ENCODE measurements around the gene CORO2A.
"Not testable (repeated sequence)": the region's sequence is repeated elsewhere in the genome, so short reads cannot be mapped to it uniquely, and the experiment has no call there.

The CORO2A gene

GRCh38 chr9:98117097-98117496, 75.3 kb downstream of the CORO2A start:
- DNase-seq (ENCODE audit: low read depth in 2 of 2) = not testable (repeated sequence)

DNA sequence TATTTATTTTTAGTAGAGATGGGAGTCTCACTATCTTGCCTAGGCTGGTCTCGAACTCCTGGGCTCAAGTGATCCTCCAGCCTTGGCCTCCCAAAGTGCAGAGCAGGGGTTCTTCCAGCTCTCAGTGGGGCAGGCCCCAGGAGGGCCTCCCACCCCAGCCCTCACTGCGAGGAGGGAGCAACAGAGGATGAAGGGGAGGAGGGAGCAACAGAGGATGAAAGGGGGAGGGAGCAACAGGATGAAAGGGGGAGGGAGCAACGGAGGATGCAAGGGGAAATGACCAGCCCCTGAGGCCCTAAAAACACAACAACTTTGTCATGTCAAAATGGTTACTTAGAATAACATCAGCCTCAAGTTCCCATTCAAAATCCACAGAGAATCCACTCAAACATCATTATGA, 83.4 kb downstream of the CORO2A start:
- no peak for DNase-seq (ENCODE audit: low read depth in 2 of 2)

DNA sequence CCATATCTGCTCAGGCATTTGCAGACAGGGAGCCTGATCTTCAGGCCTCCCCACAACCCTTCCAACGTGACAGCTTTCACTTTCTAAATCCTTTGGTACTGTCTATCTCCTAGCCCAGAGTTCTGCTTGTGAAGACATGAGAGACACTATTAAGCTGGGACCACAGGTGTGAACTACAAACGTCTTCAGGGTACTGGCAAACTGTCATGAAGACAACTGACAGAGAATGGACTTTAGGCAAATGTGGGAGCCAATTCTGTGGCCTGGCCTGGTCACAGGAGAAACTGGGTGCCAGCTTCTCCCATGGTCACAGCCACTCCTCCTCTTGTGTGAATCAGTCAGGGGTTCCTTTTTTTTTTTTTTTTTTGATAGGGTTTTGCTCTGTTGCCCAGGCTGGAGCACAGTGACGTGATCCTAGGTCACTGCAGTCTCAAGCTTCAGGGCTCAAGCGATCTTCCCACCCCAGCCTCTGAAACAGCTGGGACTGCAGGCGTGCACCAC, 83.9 kb downstream of the CORO2A start:
- peak in 1 of 2 donors; percentile 9 for DNase-seq (ENCODE audit: low read depth in 2 of 2)

DNA sequence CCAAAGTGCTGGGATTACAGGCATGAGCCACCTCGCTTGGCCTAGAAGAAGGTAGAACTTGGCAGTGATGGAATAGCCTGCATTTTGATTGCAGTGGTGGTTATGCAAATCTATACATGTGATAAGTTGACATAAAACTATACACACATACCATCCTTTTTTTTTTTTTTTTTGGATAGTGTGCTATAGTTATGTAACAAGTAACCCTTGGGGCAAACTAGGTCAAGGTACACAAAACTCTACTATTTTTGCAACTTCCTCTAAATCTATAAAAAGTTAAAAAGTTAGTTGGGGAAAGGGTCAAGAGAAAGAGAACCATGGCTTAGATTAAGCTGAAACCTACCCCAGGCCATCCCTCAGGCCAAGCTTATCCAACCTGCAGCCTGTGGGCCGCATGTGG, 84.5 kb downstream of the CORO2A start:
- no peak for DNase-seq (ENCODE audit: low read depth in 2 of 2)

DNA sequence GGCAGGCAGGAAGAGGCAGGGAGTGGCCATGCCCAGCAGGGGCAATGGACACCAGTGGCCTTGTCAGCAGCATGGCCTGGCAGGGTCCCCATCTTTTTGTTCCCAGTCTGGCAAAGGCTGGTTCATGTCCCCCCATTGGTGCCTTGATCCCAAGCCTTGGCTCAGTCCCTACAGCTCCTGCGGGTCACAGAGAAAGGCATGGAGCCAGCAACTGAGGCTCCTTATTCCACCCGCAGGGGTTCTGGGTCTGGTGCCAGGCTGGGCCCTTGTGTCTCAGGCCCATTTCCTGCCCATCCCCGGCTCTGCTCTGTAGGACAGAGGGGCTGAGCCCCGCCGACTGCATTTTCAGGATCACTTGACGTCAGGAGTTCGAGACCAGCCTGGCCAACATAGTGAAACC, 87.4 kb downstream of the CORO2A start:
- no peak for DNase-seq (ENCODE audit: low read depth in 2 of 2)

- no peak for DNase-seq (ENCODE audit: low read depth in 2 of 2)
These were observed 88.0 kb downstream of the CORO2A start for GRCh38 chr9:98104445-98104881.

DNA sequence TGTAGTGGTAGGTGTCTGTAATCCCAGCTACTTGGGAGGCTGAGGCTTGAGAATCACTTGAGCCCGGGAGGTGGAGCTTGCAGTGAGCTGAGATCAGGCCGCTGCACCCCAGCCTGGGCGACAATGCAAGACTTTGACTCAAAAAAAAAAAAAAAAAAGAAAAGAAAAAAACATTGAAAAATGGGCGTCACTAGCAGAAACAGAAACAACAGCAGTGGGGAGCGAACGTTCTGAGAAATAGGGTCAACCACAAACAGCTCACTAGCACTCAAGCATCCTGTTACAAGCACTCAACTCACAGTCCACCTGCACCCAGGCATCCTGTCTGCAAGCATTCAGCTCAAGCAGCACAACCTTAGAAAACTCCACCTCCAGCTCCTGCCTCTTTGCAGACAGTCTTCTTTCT, 90.6 kb downstream of the CORO2A start:
- DNase-seq (ENCODE audit: low read depth in 2 of 2) = peak; percentile 48 to 63

DNA sequence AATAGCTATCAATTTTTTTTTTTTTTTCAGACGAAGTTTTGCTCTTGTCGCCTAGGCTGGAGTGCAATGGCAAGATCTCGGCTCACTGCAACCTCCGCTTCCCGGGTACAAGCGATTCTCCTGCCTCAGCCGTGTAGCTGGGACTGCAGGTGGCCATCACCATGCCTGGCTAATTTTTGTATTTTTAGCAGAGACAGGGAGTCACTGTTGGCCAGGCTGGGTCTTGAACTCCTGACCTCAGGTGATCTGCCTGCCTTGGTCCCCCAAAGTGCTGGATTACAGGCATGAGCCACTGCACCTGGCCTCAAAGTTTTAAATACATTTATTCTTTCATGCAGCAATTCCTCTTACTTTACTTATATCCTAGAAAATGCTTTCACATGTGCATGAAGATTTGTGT, 91.0 kb downstream of the CORO2A start:
- DNase-seq (ENCODE audit: low read depth in 2 of 2) = no peak

DNA sequence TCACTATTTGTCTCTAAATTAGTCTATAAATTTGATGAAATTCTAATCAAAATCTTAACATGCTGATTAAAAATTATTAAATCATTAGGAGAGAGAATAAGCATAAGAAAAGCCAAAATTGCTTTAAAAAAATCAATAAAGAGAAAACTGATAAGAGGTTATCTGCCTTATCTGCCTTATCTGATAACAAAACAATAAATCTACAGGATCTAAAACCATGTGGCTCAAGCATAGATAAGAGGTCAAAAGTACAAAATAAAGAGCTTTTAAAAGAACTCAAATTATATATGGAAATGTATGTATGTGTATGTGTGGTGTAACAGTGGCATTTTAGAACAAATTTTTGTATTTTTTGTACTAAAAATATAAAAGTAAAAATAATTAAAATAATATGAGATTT, 92.0 kb downstream of the CORO2A start:
- no peak for DNase-seq (ENCODE audit: low read depth in 2 of 2)

DNA sequence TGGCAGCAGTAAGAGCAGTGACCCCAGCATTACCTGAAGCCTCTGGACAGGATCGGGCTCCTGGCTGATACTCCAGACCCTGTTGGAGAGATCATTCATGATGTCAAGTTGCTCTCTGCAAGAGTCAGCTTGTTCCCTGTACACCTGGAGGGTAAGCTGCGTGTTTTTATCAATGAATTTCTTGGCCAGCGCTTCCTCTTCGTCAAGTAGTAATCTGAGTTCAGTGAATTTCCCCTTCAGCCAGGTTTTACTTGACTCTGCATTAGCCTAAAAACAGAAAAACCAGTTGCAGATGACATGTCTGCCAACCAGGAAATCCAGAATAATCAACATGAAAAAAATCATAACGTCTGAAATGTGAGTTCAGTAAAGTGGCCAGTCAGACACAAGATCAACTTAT, 92.5 kb downstream of the CORO2A start:
- DNase-seq (ENCODE audit: low read depth in 2 of 2) = no peak

GRCh38 chr9:98099346-98099745, 93.1 kb downstream of the CORO2A start:
- DNase-seq (ENCODE audit: low read depth in 2 of 2) = no peak

DNA sequence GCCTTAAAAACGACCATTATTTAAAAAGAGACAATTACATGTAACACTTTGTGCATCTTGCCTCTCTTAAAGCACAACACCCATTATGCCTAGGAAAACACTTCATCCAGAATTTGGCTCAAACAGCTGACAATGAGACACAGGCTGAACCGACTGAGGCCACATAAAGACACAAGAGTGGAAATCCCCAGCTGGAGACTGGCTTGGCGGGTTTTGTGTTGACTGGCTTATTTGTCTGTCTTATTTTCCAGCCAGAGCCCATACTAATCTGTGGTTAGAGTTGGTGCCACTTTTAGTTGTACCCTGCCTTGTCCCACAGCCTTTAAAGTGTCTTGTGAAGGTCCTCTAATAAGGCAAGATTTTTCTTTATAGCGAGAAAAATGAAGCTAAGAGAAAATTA, 94.6 kb downstream of the CORO2A start:
- no peak for DNase-seq (ENCODE audit: low read depth in 2 of 2)

GRCh38 chr9:98096091-98096490, 96.3 kb downstream of the CORO2A start:
- no peak for DNase-seq (ENCODE audit: low read depth in 2 of 2)

DNA sequence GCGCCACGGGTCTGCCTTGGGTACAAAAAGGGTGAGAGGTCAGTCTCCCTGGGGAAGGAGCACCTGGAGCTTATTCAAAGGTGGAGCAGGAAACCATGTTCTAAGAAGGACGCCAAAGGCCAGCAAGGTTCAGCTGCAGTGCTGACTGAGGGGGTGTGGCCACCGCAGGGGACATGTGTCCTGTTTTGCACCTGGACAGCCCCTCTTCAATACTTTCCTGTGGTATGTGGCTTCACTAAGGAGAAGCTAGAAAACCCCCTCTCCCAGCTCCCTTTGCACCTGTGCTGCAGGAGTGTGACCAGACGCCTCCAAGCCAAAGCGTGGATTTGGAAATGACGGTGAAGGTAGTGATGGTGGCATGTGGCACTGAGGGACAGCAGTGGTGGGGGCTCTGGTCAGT, 97.0 kb downstream of the CORO2A start:
- DNase-seq (ENCODE audit: low read depth in 2 of 2) = no peak

GRCh38 chr9:98094851-98095250, 97.6 kb downstream of the CORO2A start:
- DNase-seq (ENCODE audit: low read depth in 2 of 2) = no peak

GRCh38 chr9:98094316-98094715, 98.1 kb downstream of the CORO2A start:
- no peak for DNase-seq (ENCODE audit: low read depth in 2 of 2)

DNA sequence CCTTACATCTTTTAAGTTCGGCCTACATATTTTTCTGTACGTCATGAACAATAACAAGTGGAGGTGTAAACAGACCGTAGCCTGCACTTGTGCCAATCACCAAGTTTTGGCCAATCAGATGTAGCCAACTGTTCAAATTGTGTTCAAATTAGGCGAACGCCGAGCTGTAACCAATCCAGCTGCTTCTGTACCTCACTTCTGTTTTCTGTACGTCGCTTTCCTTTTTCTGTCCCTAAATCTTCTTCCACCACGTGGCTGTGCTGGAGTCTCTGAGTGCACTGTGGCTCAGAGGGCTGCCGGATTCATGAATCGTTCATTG, 99.9 kb downstream of the CORO2A start:
- no peak for DNase-seq (ENCODE audit: low read depth in 2 of 2)

DNA sequence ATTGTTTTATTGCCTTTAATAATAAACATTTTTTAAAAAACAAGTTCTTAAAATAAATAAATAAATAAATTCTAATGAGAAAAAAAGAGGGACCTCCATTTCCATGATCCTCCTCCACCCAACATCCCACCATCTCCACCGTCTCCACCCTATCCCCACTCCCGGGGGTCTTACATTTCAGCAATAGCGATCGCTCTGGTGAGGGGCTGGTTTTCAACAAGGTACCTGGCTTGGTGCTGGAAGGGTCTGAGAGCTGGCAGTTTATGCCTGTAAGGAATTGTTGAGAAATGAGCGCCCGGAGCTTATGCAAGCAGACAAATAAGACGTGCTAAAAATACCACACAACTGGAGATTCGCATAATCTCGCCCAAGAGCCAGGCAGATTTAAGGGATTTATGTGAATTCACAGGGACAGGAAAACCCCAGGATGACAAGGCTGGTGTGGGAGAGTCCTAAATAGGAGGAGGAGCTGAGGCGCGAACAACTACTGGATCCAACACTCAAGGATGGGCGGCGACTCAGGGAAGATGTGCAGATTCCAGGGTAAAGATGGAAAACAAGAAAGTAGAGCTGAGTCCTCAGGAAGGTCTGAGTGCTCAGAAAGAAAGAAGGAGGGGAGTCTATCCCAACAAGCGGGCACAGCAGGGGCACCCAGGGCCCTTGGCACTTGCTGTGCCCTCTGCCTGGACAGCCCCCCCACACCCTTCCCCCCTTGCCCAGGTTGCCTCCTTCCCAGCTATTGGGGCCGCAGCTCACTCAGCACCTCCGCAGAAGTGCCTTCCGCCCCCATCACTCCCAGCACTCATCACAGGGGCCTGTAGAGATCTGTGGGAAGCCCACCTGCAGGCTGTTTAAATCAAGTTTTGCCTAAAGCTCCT, 100.5 kb downstream of the CORO2A start:
- no peak for DNase-seq (ENCODE audit: low read depth in 2 of 2)

DNA sequence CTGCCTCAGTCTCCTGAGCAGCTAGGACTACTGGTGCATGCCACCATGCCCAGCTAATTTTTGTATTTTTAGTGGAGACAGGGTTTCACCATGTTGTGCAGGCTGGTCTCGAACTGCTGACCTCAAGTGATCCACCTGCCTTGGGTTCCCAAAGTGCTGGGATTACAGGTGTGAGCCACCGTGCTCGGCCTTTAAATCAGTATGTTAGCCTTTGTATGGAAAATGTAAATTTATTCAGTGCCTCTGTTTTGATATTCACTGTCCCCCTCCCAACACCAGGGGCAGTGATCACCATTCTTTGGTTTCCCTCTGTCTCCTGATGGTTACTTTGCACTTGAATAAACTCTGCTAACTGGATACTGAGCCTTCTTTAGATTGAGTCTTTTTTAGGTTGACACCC, 101.8 kb downstream of the CORO2A start:
- DNase-seq (ENCODE audit: low read depth in 2 of 2) = not testable (repeated sequence)

- peak in 1 of 2 donors; percentile 4 for DNase-seq (ENCODE audit: low read depth in 2 of 2)
These were observed 104.8 kb downstream of the CORO2A start for GRCh38 chr9:98087420-98088354.

DNA sequence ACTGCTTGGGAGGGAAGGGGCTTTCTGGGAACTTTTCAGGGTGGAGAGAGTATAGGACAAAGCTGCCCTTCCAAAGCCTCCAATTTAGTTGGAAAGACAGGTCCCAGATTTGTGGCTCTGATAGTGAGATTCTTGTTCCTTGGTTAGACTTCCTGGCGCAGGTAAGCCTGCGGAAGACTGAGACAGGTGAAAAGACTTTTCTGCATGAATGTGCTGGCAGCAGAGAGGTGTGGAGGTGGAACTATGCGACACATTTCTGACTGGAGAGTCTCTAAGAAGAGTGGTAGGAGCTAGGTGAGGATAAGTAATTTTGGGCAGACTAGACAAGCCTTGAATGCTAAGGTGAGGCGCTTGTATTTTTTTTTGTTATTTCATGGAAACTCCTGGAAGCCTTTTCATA, 106.0 kb downstream of the CORO2A start:
- no peak for DNase-seq (ENCODE audit: low read depth in 2 of 2)

- no peak for DNase-seq (ENCODE audit: low read depth in 2 of 2)
These were observed 106.5 kb downstream of the CORO2A start for GRCh38 chr9:98085944-98086343.

GRCh38 chr9:98085058-98085457, 107.4 kb downstream of the CORO2A start:
- no peak for DNase-seq (ENCODE audit: low read depth in 2 of 2)
